Astrocyte of the hippocampus (primary cell): Measurements from ENCODE around the gene DYRK3.
"Not testable (repeated sequence)": the region's sequence is repeated elsewhere in the genome, so short reads cannot be mapped to it uniquely, and the experiment has no call there.

Source experiments
- DNase-seq: peaks from one replicate; pipeline ENCODE4 v3.0.0; 2011; ENCODE audit warnings: low read depth, low spot score

The DYRK3 gene

DNA sequence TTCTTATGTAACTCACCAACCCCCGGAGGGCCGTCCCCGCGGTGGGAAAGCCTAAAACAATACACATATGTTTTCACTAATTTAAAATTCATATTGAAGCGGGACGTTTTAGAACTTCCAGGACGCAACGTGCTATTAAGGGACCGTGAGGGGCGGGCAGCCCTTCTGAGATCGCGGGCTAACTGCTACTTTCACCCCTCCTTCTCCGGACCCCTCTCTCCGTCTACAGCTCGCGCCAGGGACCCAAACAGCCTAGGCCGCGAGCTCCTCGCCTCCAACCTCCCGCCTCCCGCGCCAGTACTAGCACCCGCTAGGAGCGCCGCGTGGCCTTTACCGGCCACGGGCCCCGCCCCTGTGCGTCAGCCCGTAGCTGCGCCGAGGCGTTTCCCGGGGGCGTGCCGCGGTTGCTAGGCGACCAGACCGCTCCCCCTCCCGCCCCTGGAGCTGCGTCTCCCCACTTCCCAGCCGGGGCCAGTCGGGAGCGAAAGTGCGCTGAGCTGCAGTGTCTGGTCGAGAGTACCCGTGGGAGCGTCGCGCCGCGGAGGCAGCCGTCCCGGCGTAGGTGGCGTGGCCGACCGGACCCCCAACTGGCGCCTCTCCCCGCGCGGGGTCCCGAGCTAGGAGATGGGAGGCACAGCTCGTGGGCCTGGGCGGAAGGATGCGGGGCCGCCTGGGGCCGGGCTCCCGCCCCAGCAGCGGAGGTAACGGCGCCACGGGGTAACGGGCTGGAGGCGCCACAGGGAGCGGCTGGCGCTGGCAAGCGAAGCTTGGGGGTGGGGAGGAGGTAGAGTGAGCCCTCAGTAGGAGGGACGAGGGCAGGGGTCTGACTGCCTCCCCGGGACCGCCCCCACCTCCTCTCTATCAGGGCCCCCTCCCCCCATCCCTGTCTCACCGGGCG is at the start of gene DYRK3:
Gene DYRK3, plus strand, starts transcription at position 457 of the 898 bp plus-strand sequence. Its CDS starts 168 bp downstream, at position 625.
- DNase-seq: peak; percentile 96

DNA sequence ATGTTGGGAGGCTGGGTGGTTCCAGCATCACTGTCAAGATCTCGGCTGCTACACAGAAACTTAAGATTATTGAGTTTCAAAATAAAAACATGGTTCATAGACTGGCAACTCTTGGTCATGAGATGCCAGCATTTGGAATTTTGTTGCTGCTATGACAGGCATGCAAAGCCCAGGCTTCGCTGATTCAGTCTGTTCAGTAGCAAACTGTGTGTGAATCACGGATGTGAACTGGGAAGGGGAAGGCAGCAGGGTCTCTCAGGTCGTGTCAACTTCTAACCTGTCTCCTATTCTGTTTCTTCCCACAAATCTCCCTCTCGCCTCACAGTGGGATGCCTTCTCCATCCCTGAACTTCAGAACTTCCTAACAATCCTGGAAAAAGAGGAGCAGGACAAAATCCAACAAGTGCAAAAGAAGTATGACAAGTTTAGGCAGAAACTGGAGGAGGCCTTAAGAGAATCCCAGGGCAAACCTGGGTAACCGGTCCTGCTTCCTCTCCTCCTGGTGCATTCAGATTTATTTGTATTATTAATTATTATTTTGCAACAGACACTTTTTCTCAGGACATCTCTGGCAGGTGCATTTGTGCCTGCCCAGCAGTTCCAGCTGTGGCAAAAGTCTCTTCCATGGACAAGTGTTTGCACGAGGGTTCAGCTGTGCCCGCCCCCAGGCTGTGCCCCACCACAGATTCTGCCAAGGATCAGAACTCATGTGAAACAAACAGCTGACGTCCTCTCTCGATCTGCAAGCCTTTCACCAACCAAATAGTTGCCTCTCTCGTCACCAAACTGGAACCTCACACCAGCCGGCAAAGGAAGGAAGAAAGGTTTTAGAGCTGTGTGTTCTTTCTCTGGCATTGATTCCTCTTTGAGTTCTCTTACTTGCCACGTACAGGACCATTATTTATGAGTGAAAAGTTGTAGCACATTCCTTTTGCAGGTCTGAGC is 48.6 kb upstream of the DYRK3 start:
- no peak for DNase-seq

DNA sequence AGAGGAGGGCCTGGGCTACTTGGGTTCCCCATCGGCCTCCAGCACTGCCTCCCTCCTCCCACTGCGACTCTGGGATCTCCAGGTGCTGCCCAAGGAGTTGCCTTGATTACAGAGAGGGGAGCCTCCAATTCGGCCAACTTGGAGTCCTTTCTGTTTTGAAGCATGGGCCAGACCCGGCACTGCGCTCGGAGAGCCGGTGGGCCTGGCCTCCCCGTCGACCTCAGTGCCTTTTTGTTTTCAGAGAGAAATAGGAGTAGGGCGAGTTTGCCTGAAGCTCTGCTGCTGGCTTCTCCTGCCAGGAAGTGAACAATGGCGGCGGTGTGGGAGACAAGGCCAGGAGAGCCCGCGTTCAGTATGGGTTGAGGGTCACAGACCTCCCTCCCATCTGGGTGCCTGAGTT is 47.4 kb upstream of the DYRK3 start:
- DNase-seq: no peak

DNA sequence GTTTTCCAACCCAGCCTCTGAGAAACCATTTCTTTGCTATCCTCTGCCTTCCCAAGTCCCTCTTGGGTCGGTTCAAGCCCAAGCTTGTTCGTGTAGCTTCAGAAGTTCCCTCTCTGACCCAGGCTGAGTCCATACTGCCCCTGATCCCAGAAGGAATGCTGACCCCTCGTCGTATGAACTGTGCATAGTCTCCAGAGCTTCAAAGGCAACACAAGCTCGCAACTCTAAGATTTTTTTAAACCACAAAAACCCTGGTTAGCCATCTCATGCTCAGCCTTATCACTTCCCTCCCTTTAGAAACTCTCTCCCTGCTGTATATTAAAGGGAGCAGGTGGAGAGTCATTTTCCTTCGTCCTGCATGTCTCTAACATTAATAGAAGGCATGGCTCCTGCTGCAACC is 46.8 kb upstream of the DYRK3 start:
- DNase-seq: no peak

DNA sequence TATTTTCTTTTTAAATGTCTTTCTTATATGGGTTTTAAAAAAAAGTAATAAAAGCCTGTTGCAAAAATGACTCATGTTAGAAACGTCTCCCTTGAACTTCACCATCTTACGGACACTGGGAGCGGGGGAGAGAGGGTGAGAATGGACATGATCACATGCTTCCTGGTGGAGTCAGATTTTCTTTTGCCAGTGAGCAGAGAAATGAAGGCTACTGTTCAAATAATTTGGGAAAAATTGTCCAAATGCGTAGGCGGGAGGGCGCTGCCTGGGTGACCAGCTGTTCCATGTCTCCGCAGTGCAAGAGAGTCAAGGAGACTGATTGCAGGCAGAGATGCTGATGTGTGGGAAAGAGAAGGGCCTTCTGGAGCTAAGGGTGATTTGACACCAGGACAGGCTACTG is 46.1 kb upstream of the DYRK3 start:
- DNase-seq: peak; percentile 81

DNA sequence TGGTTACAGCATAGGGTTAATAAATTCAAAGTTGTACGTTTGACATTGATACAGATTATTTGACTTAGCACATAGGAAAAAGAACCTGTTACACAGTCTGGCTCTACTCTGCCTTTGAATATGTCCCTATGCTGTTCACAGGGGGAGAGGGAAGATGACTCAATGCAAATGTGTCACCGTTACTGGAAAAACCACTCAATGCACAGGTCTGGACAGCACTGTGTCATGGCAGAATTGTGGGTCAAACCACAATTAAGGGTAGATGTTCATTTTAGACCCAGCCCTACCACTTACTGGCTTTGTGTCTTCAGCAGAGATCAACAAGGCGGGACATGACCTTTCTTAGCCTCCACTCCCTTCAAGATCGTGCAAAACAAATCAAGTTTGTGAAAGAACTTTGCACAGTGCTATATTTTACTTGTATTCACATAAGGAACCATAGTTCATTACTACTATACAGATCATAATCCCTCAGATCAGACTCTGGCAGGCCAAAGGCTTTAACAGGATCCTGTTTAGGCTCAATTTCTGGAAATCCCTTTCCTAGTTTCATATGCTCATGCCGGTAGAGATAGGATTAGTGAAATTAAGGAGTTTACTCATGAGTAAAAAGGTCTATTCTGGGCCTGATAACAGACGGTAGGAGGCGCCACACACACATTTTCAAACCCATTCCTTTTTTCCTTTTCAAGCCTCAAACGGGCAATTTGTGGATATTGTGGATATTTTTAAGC is 45.1 kb upstream of the DYRK3 start:
- peak; percentile 35 for DNase-seq

DNA sequence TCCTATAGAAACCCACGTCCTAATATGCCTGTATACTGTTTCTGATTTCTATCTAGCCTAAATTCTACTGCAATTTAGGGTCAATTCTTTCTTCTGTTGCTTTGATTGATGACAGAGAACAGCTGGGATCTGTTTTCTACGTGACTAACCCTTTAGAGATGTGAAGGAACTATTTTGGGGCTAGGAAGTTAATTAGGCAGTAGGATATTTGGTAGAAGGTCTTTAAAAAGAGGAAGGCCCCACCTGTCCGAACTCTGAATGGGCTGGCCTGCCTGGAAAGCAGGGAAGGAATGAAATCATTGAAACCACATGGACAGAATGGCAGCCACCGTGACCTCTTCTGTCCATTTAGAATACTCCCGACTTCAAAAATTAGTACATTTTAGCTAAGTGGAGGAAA is 44.1 kb upstream of the DYRK3 start:
- DNase-seq: no peak

DNA sequence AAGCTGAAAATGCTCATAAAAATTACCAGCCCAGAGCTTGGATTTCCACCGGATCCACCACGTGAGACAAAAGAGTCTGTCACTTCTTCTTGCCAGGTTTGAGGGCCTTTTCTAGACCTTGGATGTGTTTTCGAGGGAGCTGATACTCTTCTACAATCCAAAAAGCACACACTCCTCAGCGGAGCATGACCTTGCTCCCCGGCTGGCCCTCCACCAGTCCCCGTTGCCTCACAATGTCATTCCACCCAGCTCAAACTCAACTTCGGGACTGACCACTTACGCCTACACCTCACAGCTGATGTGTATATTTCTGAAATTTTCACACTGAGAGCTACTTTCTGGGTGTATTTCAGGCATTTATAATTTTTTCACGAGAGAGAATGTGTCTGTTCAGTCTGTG is 43.6 kb upstream of the DYRK3 start:
- DNase-seq: no peak

DNA sequence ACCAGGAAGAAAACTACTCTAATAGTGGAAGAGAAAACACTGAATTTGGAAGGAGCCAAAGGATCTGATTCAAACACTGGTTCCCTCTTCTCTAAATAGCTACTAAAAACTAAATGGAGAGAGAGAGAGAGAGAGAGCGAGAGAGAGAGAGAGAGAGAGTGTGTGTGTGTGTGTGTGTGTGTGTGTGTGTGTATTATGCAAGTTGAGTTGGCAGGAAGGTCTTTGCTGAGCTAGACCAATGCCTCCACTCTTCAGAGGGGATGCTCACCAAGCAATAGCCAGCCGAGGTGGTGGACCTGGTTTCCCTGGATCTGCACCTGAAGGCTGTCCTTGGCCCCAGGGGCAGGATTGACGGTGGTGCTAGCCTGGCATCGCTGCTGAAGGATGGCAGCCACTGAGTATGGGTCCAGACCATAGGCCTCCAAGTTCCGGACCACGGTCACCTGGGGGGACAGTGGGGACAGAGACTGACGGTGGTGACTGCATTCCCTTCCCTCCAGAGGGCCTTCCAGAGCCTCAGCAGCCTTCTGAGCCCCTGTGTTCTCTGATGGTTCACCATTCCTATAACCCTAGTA is 41.9 kb upstream of the DYRK3 start:
- DNase-seq: no peak

DNA sequence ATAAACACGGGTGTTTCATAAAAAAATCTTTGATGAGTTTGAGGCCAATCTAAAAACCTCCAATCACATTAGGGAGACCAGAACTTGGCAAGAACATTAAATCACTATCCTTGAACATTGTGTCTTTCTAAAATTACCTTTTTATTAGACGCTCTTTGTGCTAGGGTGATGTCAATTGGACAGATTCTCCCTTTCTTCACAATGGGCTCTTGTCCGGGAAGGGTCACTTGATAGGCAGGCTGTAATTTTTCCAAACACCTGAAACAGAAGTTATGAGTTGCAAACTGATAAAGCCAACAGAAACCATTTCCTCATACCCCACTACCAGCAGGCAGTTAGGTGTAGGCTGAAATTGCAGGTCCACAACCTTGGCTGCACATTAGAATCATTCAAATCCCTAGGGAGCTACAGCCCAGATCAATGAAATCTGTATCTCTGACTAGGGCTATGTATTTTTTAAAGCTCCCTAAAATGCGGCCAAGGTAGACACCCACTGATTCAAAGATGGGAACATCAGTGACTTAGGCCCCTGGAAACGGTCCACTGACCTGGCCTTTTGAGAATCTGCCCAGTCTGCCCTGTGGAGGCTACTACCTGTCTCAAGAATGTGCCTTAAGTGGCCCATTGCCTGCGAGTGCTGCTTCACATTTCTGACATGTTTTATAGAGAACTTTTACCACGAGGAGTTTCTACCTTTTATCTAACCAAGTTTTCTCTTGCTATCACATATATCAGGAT is 39.6 kb upstream of the DYRK3 start:
- no peak for DNase-seq

DNA sequence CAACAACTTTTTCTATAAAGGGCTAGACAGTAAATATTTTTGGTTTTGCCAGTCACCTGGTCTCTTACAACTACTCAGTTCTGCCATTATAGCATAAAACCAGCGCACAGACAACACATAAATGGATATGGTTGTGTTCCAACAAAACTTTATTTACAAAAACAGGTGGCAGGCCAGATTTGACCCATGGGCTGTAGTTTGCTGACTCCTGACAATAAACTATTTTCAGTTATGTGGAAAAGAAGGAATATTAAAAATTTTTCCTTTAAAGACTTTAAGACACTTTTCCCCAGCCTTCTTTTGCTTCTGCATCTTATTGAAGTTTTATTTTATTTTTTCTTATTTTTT is 39.0 kb upstream of the DYRK3 start:
- DNase-seq: no peak

DNA sequence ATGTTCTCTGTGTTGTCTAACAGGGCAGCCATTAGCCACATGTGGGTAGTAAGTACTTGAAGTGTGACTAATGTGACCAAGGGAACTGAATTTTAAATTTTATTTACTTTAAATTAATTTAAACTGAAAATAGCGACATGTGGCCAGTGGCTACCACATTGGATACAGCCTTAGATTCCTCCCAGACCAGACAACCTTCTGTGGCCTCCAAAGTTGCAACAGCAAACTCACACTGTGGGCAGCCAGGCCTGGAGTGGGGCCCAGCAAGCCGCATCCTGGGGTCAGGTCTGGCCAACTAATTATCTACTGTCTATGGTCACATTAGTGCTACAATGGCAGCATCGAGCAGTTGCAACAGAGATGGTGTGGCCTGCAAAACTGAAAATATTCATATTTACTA is 34.8 kb upstream of the DYRK3 start:
- DNase-seq: peak; percentile 64

DNA sequence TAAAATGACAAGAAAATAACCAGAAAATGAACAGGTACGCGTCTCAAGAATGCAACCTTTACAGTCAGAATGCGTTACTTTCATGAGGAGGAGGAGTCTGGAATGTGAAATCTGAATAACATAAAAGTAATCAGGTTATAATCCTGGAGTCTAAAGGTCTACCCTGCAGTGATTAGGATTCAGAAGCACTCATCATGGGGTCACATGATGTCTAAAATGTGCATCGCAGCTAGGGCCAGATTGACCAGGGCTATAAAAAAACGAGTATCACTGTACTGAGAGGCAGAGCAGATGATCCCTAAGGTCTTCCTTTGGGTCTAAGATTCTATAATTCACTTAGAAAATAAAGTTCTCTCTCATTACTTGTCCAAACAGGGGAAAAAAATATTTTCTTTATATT is 30.5 kb upstream of the DYRK3 start:
- DNase-seq: no peak

DNA sequence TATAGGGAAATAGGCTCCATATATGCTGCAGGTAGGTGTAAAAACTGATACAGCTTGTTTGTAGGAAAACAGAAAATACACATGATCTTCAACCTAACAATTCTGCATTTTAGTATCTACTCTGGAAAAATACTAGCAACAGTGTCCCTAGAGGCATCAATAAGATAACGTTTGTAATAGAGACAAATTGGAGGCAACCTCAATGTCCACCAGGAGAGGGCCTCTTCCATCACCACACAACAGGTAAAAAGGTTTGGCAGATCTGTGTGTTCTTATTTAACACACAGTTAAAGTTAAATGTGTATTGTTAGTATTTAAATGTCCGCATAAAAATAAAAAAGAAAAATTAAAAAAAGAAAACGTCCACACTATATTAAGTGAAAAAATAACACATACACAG is 28.5 kb upstream of the DYRK3 start:
- peak; percentile 40 for DNase-seq

DNA sequence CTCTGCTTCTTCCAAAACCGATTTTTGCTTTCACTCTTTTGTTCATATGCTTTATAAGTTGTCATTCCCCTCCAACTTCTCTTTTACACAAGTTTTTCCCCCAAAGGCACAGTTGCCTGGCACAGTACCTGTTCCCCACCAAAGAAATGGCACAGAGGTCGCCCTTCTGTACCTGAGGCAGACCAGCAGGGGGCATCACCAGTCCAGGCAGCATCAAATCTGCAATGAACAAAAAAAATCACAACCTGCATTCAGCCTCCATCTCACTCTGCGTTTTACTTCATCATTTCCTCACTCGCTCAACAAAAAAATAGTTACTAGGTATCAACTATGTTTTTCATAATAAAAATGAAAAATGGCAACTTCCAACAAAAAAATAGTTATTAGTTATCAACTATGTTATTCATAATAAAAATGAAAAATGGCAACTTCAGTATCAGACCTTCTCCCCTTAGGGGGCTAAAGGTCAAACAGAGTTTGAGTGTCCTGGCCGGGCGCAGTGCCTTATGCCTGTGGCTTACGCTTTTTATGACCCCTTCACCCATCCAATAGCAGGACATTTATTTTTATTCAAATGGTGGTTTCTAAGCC is 27.1 kb upstream of the DYRK3 start:
- DNase-seq: peak; percentile 62

DNA sequence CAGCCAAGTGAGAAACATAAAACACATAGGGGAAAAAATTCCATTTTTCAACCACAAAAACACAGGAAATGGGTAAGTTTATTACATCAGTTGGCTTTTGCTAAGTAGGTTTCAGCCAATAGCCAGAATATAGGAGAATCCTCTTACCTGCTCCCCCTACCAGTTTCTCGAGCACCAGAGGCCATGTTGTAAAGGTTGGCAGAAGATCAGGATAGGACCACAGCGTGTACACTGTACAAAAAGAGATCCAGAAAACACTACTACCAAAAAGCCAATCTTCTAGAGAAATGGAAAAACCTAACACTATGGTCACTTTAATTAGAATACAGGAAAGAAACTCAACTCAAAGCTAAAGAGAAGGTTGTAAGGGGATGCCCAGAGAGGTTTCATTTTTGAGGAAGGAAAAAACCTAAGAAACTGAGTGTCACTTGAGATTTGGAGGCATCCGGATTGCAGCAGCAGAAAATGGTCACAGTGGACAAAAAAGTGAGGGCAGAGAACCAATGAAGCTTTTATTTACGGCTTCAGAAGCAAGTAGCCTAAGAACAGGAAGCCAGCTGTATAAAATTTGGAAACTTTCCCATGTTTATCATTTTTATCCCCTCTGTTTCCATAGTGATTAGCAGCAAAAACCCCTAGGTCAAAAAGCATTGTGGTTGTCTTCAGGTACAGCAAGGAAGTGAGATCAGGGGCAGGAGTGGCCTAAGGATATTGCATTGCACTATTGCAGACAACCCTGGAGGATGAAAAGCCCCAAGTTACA is 25.9 kb upstream of the DYRK3 start:
- no peak for DNase-seq

DNA sequence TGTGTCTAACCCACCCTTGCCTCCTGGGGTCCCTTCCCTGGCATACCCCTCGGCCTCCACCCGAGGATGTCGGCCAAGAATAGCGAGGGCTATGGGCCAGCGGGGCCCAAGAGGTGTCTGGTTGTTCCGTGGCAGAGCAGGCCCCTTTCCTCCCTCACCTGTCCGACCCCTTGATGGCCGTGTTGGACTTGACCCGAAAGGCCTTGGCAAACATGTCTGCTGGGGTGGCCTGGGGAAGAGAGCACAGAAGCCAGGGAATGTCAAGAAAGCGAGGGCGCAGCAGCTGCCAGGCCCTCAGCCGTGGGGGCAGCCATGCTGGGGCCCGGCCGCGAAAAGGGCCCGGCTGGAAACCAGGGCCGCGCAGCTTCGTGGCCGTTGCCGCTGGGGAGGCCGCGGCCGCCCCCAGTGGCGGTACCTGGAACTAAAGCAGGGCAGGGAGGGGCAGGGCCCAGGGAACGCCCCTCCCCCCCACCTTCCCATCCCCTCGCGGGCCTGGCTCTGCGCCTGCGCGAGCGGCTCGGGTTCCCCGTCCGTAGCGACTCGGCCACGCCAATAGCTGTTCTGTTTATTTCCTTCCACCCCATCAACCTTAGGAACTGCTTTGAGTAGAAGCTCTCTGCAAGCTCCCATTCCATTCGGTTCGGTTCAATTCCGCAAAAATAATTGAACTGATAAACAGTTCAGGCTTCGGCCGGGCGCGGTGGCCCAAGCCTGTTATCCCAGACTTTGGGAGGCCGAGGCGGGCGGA is 23.0 kb upstream of the DYRK3 start, which contains the start of gene EIF2D:
Gene EIF2D, minus strand, starts transcription at position 337 of the 748 bp plus-strand sequence. Its CDS starts 123 bp downstream, at position 214.
- peak; percentile 99 for DNase-seq

DNA sequence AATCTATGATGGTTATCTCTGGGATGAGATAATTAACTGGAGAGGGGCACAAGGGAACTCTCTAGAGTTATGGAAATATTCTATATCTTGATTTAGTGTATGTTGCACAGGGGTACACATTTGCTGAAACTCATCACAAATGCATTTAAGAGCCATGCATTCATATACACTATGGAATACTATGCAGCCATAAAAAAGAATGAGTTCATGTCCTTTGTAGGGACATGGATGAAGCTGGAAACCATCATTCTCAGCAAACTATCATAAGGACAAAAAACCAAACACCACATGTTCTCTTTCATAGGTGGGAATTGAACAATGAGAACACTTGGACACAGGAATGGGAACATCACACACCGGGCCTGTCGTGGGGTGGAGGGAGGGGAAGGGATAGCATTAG is 8.9 kb upstream of the DYRK3 start:
- DNase-seq: not testable (repeated sequence)

DNA sequence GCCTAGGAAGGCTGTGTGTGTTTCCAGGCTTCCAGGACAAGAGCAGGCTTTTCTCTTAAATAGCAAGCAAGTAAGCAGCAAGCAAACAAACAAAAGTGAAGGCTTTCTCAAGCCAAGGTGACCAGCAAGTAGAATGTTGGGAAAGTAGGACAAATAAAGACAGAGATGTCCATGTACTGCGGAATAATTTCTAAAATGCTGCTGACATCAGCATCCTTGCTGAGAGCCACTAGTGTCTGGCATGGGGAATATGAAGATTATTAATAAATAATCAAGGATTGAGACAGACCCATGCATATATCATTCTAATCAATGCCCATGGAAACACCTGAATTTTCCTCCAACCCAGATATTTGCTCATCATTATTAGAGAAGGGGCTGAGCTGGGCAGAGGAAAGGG is 6.4 kb upstream of the DYRK3 start:
- no peak for DNase-seq
